ELR (cell line): Measurements from ENCODE around the gene ERMARD.

Experiments used
- DNase-seq: peaks from one replicate; pipeline ENCODE4 v3.0.0-alpha.2; 2015; ENCODE audit warnings: low read depth

The ERMARD gene

DNA sequence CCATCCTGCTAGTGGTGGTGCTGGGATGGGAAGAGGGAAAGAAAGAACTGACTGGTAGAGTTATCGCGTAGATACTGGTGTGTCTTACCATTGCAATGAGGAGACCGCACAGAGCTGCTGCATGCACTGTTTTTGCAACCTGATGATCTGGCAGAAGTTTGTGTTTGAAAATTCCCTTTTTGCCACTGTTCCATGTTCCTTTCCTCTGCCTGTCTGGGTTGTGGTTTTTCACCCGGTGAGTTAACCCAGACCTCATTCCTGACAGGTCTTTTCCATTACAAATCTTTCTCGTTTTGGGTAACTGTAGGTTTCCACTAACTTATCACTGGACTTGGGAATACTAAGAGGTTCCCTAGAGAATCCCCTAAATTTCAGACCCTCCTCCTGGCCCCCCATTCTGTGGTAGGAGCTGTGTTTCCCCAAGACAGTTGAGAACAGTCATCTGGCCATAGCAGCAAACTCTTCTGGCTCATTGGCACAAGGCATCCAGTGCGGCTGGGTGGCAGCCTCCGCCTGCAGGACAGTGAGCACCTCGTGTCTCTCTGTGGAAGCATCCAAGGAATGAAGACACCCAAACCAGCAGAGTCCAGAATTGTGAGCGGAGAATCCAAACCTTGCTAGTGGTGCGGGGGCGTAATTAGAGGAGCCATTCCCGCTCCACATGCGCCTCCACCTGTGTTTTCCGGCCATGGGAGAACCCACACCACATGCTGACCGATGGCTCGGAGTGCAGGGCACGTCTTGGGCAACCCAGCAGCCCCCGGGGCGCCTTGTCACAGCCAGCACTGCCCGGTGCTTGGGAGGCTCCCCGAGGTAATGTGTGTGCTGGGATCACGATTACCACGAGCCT is 32.8 kb downstream of the ERMARD start:
- no peak for DNase-seq

GRCh38 chr6:169784821-169785340 is 33.5 kb downstream of the ERMARD start:
- DNase-seq, result no peak

GRCh38 chr6:169785566-169785965 is 34.1 kb downstream of the ERMARD start:
- no peak for DNase-seq

GRCh38 chr6:169786349-169786748 is 34.9 kb downstream of the ERMARD start:
- DNase-seq, result no peak

DNA sequence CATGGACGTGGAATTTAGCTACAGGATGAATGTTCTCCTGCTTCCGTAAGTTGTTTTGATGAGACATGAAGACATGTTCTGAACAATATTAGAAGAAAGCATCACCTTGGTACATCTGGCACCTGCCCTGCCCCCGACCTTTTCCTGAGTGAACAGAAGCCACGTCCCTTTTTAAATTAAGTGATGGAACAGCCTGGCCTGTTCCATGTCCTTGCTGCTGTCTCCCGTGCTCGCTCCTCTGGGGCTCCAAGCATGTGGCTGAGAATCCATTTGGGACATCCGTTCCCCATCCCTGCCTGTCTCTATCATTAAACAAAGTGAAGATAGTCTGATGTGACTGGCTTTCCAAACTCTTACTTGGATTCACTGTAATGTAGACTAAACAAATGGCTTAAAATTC is 36.4 kb downstream of the ERMARD start:
- DNase-seq, result no peak

DNA sequence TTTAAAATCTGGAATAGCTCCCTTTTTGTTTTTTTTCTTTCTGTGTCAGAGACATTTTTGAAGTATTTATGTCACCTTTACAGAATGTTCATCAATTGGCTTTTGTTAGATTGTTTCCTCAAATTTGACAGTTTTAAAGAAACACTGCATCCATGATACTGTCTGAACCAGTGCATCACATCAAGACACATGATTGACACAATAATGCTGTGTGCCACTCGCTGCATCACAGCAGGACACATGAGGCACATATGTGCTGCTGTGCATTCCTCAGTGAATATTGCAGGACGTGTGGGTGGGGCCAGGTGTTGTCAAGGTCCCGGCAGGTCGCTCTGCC is 37.4 kb downstream of the ERMARD start:
- DNase-seq, result no peak

DNA sequence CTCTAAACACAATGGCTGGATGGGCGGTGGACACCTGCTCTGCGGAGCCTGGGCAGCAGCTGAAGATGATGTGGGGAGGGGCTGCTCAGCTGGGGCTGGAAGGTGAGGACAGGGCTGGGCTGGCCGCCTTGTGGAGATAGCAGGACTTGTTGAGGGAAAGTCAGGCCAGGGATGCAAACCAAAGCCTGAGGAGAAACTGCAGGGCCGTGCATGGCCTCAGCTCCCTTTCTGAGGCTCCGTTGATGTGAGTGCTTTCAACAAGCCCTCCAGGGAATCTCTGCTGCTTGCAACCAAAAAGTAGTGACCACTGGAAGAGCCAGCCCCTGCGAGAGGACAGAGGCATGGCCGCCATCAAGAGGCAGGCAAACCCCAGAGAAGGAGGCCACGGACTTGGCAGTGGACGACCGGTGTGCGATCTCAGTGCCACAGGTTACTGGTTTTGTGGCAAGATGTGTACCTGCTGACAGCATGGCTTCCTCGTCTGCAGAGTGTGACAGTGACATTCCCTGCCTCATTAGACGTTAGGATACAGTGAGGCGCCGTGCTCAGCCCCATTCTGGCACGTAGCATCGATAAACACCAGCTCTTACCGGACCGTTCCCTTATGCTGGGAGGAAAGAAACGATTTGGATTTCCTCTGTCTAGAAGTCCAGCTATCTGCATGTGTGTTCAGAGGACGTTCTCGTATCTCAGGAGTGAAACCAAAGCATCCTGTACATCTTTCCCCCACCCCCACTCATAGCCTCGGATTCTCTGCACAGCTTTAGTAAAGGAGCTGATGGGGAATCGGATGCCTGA is 37.9 kb downstream of the ERMARD start:
- DNase-seq, result no peak

- peak; percentile 80 for DNase-seq
These were observed 38.8 kb downstream of the ERMARD start for GRCh38 chr6:169789944-169790927.

GRCh38 chr6:169791721-169792131 is 40.3 kb downstream of the ERMARD start:
- no peak for DNase-seq

GRCh38 chr6:169792306-169793015 is 41.0 kb downstream of the ERMARD start:
- no peak for DNase-seq

GRCh38 chr6:169793408-169793807 is 42.0 kb downstream of the ERMARD start:
- no peak for DNase-seq

GRCh38 chr6:169794317-169795055 is 43.1 kb downstream of the ERMARD start:
- DNase-seq, result no peak

GRCh38 chr6:169795196-169795595 is 43.8 kb downstream of the ERMARD start:
- DNase-seq, result no peak

DNA sequence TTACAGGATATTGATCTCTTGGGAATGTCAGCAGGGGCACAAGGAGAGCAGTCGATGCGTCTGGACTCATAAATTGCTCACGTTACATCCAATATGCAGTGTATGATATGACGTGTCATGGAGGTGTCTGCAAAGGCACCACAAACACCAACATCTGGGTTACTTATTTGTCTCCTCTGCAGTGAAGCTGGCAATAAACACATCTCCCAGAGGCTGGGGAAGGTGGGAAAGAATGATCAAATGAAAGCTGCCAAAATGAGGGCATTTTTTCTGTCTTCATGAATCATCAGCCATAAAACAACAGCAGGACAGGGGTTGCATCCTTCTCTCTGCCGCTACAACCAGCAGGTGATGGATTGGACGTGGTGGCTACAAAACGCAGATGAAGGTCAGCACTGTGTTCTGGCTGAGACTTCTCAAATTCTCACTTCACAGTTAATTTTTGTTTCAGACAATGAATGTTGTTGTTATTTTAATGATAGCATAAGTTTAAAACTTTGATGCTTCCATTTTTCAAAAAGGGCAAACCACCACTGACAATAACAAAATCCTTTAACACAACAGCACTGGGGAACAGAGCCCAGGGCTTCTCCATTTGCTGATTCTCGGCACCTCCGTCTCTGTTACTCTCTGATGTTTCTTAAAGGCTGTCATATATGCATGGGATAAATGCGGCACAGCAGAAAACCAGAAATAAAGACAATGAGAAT is 47.5 kb downstream of the ERMARD start:
- DNase-seq, result no peak

GRCh38 chr6:169799474-169799926 is 48.1 kb downstream of the ERMARD start:
- DNase-seq, result no peak

- DNase-seq, result no peak
These were observed 48.8 kb downstream of the ERMARD start for GRCh38 chr6:169800116-169800667.

- DNase-seq, result peak; percentile 48
These were observed 49.4 kb downstream of the ERMARD start for GRCh38 chr6:169800668-169801395.

- no peak for DNase-seq
These were observed 50.2 kb downstream of the ERMARD start for GRCh38 chr6:169801396-169802160.
